Prostate gland (tissue), 2 donors: ENCODE data around the gene TTLL12.

Experiments
- CTCF ChIP-seq, 4 experiments: fragments of 200-600 bp in 2 of 4; fragments of 450-650 bp in 2 of 4; sonication (generic) in 2 of 4; IDR thresholded peaks; 1 replicate in 3 of 4; 2 replicates in 1 of 4; pipeline ENCODE4 v1.5.1; 2016 to 2019; ENCODE audit warnings: antibody characterized with exemption in 4 of 4, mild to moderate bottlenecking in 2 of 4, moderate library complexity in 2 of 4
- POLR2A ChIP-seq: fragments of 450-650 bp; IDR thresholded peaks from one replicate; pipeline ENCODE4 v1.6.1; 2016; ENCODE audit warnings: antibody characterized with exemption, mild to moderate bottlenecking

DNA sequence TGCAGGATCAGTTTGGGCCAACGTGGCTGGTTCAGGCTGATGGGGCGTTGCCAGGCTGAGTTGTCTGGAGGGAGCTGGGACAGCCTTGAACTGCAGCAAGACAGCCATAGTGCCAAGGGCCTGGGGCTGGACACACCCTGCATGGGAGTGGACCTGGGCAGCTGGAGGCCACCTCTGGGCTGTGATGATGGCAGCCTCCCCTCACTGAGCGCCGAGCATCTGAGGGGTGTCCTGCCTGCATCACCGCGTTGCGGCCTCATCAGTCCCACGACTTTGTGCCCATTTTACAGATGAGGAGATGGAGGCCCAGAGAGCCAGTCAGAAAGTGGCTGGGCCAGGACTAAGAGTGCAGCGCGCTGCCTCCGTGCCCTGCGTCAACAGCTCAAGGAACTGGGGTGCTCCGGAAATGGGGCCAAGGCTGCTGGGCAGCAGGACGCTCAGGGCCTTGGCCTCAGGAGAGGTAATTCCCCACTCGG, 36.2 kb downstream of the TTLL12 start:
- TF ChIP-seq CTCF (IDR thresholded peaks at IDR 0.05) (no peak), POLR2A (no peak)
